GM21360 (cell line): ENCODE measurements around the gene CACNA1B.
"Not testable (repeated sequence)": the region's sequence is repeated elsewhere in the genome, so short reads cannot be mapped to it uniquely, and the experiment has no call there.

Source experiments
- ATAC-seq: cut with Tn5 transposase; IDR thresholded peaks from one replicate; pipeline ENCODE4 v1.9.1; 2021; ENCODE audit warnings: mild to moderate bottlenecking, moderate library complexity; ENCODE audit not compliant: unreplicated experiment

CACNA1B gene

GRCh38 chr9:138095813-138096518, 218.4 kb downstream of the CACNA1B start:
- no peak for ATAC-seq

GRCh38 chr9:138096519-138096845, 218.9 kb downstream of the CACNA1B start:
- ATAC-seq: no peak

GRCh38 chr9:138097501-138097991, 220.0 kb downstream of the CACNA1B start:
- ATAC-seq: no peak

- ATAC-seq: no peak
Observed at GRCh38 chr9:138098116-138098907, 220.7 kb downstream of the CACNA1B start.

DNA sequence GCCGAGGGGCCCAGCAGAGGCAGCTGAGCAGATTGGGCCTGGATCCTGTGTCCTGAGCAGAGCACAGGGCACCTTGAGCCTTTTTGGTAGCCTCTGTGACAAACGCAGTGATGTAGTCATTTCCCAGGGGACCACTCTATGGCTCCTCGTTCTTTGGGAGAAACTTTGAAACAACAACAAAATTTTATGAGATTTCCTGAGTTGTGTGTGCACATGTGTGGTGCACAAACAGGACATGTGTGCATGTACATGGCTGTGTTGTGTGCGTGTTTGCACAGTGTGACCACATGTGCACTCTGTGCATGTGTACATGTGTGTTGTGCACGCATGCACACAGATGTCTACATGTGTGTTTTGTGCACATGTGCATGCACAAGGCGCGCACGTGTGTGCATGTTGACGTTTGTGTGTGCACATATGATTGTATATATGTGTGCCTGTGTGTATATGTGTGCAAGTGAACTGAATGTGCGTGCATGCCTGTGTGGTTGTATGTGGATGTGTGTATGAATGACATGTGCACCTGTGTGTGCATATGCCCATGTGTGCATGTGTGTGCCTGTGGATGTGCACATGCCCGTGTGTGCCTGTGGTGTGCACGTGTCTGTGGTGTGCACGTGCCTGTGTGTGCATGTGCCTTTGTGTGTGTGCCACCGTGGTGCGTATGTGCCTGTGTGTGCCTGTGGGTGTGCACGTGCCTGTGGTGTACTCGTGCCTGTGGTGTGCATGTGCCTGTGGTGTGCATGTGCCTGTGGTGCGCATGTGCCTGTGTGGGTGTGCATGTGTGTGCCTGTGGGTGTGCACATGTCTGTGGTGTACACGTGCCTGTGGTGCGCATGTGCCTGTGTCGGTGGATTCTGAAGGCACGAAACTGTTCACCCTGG, 221.6 kb downstream of the CACNA1B start:
- no peak for ATAC-seq

GRCh38 chr9:138099803-138100598, 222.4 kb downstream of the CACNA1B start:
- no peak for ATAC-seq

DNA sequence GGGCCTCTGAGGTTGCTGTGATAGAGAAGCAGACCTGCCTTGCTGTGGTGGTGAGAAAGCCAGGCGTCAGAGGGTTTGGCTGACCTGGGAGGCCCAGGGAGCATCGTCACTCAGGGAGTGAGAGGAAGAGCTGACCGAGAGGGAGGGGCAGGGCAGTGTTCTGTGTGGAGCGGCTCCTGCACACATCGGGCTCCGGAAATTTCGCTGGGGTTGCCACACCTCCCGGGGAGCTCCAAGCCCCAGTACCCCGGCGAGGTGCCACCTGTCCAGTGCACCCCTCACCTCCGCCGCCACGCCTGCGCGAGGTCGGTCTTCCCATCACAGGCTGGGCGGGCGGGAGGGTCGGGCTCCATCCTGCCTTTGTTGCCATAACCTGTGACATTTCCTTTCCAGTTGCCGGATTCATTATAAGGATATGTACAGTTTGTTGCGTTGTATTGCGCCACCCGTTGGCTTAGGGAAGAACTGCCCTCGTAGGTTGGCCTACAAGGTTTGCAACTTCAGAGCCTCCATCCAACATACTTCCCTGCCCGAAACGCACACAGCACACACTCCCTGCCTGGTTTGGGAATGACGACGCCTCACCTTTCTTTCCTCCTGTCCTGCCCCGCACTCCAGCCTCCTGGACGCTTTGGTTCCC, 223.2 kb downstream of the CACNA1B start:
- no peak for ATAC-seq

- no peak for ATAC-seq
Observed at GRCh38 chr9:138101444-138102234, 224.1 kb downstream of the CACNA1B start.

GRCh38 chr9:138102246-138103051, 224.9 kb downstream of the CACNA1B start:
- ATAC-seq: no peak

DNA sequence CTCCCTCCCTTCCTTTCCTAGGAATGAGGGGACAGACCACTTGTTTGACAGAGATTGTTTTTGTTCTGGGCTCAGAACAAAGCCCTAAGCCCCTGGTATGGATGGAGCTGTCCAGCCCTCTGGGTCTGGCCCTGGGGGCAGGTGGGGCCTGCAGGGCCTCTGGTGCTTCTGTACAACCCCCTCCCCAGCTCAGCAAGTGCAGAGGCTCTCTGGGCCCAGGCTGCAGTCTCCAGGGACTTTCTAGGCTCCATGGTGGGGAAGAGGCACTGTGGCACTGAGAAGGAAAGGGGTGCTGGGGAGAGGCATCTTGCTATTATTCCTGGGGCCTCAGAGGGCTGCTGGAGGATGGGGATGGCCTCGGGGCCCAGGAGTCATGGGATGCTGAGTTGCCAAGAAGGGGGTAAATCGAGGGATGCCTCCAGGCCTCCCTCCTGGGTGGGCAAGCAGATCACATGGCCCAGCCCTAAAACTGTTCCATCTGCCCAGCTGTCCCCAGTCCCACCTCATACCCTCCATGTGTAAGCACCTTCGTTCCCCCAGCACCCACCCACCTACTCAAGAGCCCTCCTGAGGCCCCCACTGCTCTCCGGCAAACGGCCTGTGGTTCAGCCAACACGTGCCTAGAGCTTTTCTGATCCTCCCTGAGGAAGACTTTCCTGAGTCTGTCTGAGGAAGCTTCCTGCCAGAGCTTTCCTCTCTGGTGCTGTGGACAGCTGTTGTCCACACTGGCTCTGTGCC, 225.7 kb downstream of the CACNA1B start:
- no peak for ATAC-seq

DNA sequence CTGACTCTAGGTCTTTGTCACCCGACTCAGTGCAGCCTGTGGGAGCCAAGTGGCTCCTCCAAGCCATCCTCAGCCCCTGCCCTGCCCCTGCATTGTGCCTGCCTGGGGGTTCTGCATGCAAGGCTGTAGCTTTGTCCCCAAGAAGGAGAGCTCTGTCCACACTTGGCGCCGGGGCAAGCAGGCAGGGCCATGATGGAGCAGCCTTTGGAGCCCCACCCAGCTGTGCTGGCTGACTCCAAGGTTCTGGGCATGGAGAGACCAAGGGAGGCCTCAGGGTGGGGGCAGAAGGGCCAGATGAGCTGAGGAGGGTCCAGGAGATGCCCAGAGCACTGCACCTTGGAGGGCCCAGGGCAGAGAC, 226.2 kb downstream of the CACNA1B start:
- no peak for ATAC-seq

GRCh38 chr9:138104251-138105122, 226.9 kb downstream of the CACNA1B start:
- ATAC-seq: no peak

GRCh38 chr9:138105123-138105415, 227.5 kb downstream of the CACNA1B start:
- no peak for ATAC-seq

DNA sequence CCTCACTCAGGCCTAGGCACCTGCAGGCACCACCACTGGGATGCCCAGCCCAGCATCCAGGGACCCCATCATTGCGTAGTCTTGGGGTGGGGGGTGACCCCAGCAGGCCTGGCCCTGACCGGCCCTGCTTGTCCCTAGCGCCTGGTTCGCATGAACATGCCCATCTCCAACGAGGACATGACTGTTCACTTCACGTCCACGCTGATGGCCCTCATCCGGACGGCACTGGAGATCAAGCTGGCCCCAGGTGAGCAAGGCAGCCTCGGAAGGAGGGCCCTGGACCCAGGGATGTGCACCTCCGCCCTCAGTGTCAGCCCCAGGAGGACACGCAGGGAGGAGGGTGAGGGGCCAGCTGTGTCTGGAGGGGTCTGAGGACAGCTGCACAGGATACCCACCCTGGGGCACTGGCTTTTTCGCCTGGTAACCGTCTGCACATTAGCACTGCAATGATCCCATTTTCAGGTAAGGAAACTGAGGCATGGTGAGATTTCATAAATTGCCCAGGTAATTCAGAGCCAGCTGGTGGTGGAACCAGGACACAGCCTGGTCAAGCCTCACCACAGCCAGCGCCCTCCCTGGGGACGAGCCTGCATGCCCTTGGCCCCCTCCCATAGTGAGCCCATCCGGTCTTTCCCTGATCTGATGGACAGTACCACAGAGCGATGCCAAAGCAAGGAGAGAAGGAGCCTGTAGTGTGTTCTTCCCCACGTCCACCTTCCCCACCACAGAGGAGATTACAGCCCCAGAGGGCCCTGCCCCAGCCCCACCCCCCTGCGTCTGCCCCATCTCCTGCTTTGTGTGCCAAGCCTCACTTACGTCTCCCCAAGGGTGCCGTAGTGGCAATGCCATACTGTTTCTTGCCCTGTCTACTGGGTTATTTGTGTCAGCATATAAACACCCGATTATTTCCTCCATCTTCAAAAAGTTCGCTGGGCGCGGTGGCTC, 228.3 kb downstream of the CACNA1B start:
- no peak for ATAC-seq

DNA sequence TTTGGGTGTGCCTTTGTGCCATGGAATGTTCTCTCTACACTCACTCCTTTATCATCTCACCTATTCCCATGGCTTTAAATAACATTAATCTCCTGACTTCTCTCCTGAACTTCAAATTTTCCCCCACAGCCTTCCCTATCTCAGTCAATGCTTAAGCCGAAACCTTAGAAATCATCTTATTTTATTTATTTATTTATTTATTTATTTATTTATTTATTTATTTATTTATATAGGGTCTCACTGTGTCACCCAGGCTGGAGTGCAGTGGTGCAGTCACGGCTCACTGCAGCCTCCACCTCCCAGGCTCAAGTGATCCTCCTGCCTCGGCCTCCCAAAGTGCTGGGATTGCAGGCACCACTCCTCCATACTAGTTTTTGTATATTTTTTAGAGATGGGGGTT, 229.5 kb downstream of the CACNA1B start:
- ATAC-seq: not testable (repeated sequence)

DNA sequence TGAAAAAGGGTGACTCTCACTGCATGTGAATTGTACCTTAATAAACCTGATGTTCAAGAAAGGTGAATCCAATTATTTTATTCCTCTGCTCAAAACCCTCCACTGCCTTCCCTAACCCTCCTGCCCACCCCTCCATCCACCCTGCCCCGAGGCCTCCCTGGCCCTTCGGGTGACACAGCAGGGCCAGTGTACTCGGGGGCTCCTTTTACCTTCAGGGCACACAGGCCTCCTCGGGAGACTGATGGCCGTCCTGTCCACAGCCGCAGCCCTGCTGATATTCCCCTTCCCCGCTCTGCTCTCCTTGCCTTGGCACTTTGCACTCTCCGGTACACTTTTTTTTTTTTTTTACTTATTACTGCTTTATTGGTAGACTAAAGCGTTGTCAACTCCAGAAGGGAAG, 234.0 kb downstream of the CACNA1B start:
- no peak for ATAC-seq
